ENCODE measurements around the gene ROR2. TPM values are rescaled to one million over a fixed set of nuclear protein-coding genes. Genes with fewer than 3 reads are reported as not detected.

Gene ROR2
- total RNA-seq, 1 donor = 3.0 TPM

- no peak for TF ChIP-seq CTCF (IDR thresholded peaks at IDR 0.05; ENCODE audit: insufficient read depth, low read depth, low read length)
- no peak for DNase-seq (ENCODE audit: low read depth)
- no peak overlapping the region for H3K4me3 ChIP-seq (ENCODE audit: low read depth, low read length)
Measured at GRCh38 chr9:91736898-91737601, 213.0 kb downstream of the ROR2 start.

- no peak for DNase-seq (ENCODE audit: low read depth)
Measured at GRCh38 chr9:91736311-91736710, 213.7 kb downstream of the ROR2 start.

GRCh38 chr9:91735049-91735448, 215.0 kb downstream of the ROR2 start:
- no peak for DNase-seq (ENCODE audit: low read depth)
- no peak for TF ChIP-seq CTCF (IDR thresholded peaks at IDR 0.05; ENCODE audit: insufficient read depth, low read depth, low read length)
- no peak overlapping the region for H3K4me3 ChIP-seq (ENCODE audit: low read depth, low read length)

More at GRCh38 chr9:91736311-91736710, 213.7 kb downstream of the ROR2 start:
- TF ChIP-seq CTCF (IDR thresholded peaks at IDR 0.05; ENCODE audit: insufficient read depth, low read depth, low read length) = no peak
- H3K4me3 ChIP-seq (ENCODE audit: low read depth, low read length) = no peak overlapping the region

- H3K4me3 ChIP-seq (ENCODE audit: low read depth, low read length) = no peak overlapping the region
- DNase-seq (ENCODE audit: low read depth) = peak; percentile 64
- TF ChIP-seq CTCF (IDR thresholded peaks at IDR 0.05; ENCODE audit: insufficient read depth, low read depth, low read length) = peak; percentile 97
Measured at GRCh38 chr9:91734371-91734981, 215.6 kb downstream of the ROR2 start.

- TF ChIP-seq CTCF (IDR thresholded peaks at IDR 0.05; ENCODE audit: insufficient read depth, low read depth, low read length) = no peak
- DNase-seq (ENCODE audit: low read depth) = no peak
- no peak overlapping the region for H3K4me3 ChIP-seq (ENCODE audit: low read depth, low read length)
Measured at GRCh38 chr9:91733006-91733624, 216.9 kb downstream of the ROR2 start.

- DNase-seq (ENCODE audit: low read depth) = no peak
- no peak for TF ChIP-seq CTCF (IDR thresholded peaks at IDR 0.05; ENCODE audit: insufficient read depth, low read depth, low read length)
- H3K4me3 ChIP-seq (ENCODE audit: low read depth, low read length) = no peak overlapping the region
Measured at GRCh38 chr9:91732187-91733005, 217.6 kb downstream of the ROR2 start.

Measured in fibroblast of villous mesenchyme (primary cell).